HepG2 (cell line): ENCODE data around the gene GPC3. TPM values are rescaled to one million over a fixed set of nuclear protein-coding genes. Genes with fewer than 3 reads are reported as not detected.

Experiments used
- CCDC6 ChIP-seq: sonication (generic); formaldehyde crosslinking; IDR thresholded peaks from 2 replicates; pipeline ENCODE4 v1.8.1; 2022; ENCODE audit warnings: mild to moderate bottlenecking, missing genetic modification reagents, moderate library complexity
- POLR2A ChIP-seq, 2 experiments: IDR thresholded peaks; 2 replicates each; pipeline ENCODE4 v1.6.1; 2011; ENCODE audit warnings: low read depth in 2 of 2, low read length in 2 of 2, mild to moderate bottlenecking in 1 of 2, moderate library complexity in 1 of 2; ENCODE audit not compliant: insufficient read depth in 1 of 2
- ZNF354B ChIP-seq: sonication (generic); formaldehyde crosslinking; IDR thresholded peaks from 2 replicates; pipeline ENCODE4 v1.8.0; 2022; ENCODE audit warnings: mild to moderate bottlenecking, missing genetic modification reagents
- ZNF558 ChIP-seq: sonication (generic); formaldehyde crosslinking; IDR thresholded peaks from 2 replicates; pipeline ENCODE4 v1.9.0; 2022; ENCODE audit warnings: mild to moderate bottlenecking, missing genetic modification reagents, borderline replicate concordance
- ZNF570 ChIP-seq: sonication (generic); formaldehyde crosslinking; IDR thresholded peaks from 2 replicates; pipeline ENCODE4 v1.4.0; 2020; ENCODE audit warnings: mild to moderate bottlenecking, missing genetic modification reagents, borderline replicate concordance
- ZNF619 ChIP-seq: sonication (generic); formaldehyde crosslinking; IDR thresholded peaks from 2 replicates; pipeline ENCODE4 v1.4.0; 2020; ENCODE audit warnings: mild to moderate bottlenecking, missing genetic modification reagents
- polyA plus RNA-seq, 8 experiments: library from polyadenylated mRNA; depleted of rRNA in 3 of 8; stranded (reverse) in 7 of 8; unstranded in 1 of 8; fragments of >200 nt; fragmentation: Illumina TruSeq in 4 of 8; extraction: Trizol in 4 of 8; gene quantifications; 2 replicates each; pipeline versions ENCODE4 v1.2.1 to v1.2.3, GENCODE V29; 2011 to 2016; ENCODE audit warnings: low read depth in 4 of 8, missing spikeins in 1 of 8, mixed read lengths in 1 of 8; ENCODE audit not compliant: insufficient read depth in 1 of 8
- total RNA-seq, 5 experiments: library from RNA; depleted of rRNA; stranded (reverse); fragments of >200 nt; fragmentation: Illumina TruSeq; extraction: Trizol; gene quantifications; 2 replicates each; pipeline ENCODE4 v1.2.3, GENCODE V29; 2016; ENCODE audit warnings: low read depth in 1 of 5
- TF ChIP-seq, protein P1 (sequence below): sonication (generic); formaldehyde crosslinking; IDR thresholded peaks from 2 replicates; pipeline ENCODE4 v1.4.0; 2020; ENCODE audit warnings: missing genetic modification reagents, mild to moderate bottlenecking, borderline replicate concordance
- TF ChIP-seq, protein P2 (sequence below): sonication (generic); formaldehyde crosslinking; IDR thresholded peaks from 2 replicates; pipeline ENCODE4 v1.5.0; 2020; ENCODE audit warnings: mild to moderate bottlenecking, missing genetic modification reagents

The GPC3 gene
- total and polyA plus RNA-seq, 2 of the 13 experiments (the other 11 are each of a cell fraction or from before 2014, with no cell fraction given) = 1,799 to 3,263 TPM

DNA sequence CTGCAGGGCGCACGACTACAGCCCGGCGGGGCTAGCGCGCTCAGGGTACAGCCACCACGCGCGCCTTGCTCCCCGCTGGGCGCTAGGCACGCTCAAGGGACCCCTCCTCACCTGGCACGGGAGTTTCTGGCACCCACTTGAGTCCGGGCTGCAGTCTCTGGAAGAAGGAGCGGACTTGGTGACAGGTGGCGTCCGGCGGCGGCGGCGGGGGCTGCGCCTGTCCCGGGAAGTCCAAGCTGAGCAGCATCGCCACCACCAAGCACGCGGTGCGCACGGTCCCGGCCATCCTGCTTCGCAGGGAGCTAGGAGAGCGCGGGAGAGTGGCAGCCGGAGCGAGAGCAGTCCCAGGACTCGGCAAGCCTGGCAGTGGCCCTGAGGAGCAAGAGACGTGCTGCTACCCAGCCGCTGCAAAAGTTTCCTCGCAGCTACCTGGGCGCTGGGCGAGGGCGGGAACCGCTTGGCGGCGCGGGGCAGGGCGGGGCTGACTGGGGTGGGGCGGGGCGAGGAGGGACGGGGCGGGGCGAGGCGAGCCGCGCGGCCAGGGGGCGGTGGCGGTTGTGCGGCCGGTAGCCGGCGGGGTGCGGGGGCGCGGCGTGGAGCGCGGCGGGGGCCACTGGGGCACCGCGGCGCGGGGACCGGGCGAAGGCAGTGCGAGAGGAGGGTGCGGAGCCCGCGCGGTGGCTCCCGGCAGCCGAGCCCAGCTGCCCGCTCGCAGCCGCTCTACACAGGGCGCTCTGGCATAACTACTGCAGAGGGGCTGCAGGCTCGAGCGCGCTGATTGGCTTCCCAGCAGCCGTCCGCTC lies at the start of gene GPC3 (continued):
- TF ChIP-seq, protein P1, sequence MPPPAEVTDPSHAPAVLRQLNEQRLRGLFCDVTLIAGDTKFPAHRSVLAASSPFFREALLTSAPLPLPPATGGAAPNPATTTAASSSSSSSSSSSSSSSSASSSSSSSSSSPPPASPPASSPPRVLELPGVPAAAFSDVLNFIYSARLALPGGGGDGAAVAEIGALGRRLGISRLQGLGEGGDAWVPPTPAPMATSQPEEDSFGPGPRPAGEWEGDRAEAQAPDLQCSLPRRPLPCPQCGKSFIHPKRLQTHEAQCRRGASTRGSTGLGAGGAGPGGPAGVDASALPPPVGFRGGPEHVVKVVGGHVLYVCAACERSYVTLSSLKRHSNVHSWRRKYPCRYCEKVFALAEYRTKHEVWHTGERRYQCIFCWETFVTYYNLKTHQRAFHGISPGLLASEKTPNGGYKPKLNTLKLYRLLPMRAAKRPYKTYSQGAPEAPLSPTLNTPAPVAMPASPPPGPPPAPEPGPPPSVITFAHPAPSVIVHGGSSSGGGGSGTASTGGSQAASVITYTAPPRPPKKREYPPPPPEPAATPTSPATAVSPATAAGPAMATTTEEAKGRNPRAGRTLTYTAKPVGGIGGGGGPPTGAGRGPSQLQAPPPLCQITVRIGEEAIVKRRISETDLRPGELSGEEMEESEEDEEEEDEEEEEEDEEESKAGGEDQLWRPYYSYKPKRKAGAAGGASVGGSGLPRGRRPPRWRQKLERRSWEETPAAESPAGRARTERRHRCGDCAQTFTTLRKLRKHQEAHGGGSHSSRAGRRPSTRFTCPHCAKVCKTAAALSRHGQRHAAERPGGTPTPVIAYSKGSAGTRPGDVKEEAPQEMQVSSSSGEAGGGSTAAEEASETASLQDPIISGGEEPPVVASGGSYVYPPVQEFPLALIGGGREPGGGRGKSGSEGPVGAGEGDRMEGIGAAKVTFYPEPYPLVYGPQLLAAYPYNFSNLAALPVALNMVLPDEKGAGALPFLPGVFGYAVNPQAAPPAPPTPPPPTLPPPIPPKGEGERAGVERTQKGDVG (CRISPR knock-in tag) = no peak
- TF ChIP-seq CCDC6 (CRISPR knock-in tag) (peak; percentile 60), ZNF354B (CRISPR knock-in tag) (0 out of 2 replicates have a peak, but pooled peaks have one; percentile 56), ZNF558 (peak; percentile 32; the same call in 1 of the 2 replicates), POLR2A (IDR thresholded peaks at IDR 0.05; ENCODE audit: insufficient read depth in 1 of 2, low read depth in 2 of 2, low read length in 2 of 2) (peak in 1 of 2 experiments; percentile 74; a peak in 2 of 4 replicates), ZNF619 (CRISPR knock-in tag) (no peak), ZNF570 (CRISPR knock-in tag) (no peak)
- TF ChIP-seq, protein P2, sequence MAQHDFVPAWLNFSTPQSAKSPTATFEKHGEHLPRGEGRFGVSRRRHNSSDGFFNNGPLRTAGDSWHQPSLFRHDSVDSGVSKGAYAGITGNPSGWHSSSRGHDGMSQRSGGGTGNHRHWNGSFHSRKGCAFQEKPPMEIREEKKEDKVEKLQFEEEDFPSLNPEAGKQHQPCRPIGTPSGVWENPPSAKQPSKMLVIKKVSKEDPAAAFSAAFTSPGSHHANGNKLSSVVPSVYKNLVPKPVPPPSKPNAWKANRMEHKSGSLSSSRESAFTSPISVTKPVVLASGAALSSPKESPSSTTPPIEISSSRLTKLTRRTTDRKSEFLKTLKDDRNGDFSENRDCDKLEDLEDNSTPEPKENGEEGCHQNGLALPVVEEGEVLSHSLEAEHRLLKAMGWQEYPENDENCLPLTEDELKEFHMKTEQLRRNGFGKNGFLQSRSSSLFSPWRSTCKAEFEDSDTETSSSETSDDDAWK (CRISPR knock-in tag) = no peak
